IMR-90 (cell line): ENCODE results near the gene GNA15. TPM values are rescaled to one million over a fixed set of nuclear protein-coding genes. Genes with fewer than 3 reads are reported as not detected.

Experiments
- ATAC-seq: fragments of 200-7000 bp; cut with Tn5 transposase; 2 replicates; pipeline ENCODE4 v1.9.1; 2020; ENCODE audit warnings: low read depth, mild to moderate bottlenecking, moderate library complexity
- BruUV-seq: library from RNA; stranded (reverse); fragments of 400-500 nt; replicated peaks from 2 replicates; lab custom pipeline; 2021; lab: Mats Ljungman, UMichigan
- CTCF ChIA-PET: fragments of 300-600 bp; formaldehyde crosslinking; extraction: SDS; loops from one replicate; lab custom pipeline; 2021; ENCODE audit warnings: antibody characterized with exemption; lab: Yijun Ruan, JAX
- POLR2A ChIA-PET: fragments of 300-600 bp; sonication (Branson Sonifier 250); formaldehyde crosslinking; loops from one replicate; lab custom pipeline; 2022; ENCODE audit warnings: antibody characterized with exemption; ENCODE audit not compliant: unreplicated experiment; lab: Charles Lee
- DNase-seq: peaks from one replicate; pipeline ENCODE4 v3.0.0; 2013
- H2AFZ ChIP-seq: replicated peaks from 2 replicates; pipeline ENCODE3; 2013; ENCODE audit warnings: low read length, mild to moderate bottlenecking; ENCODE audit not compliant: poor library complexity
- H2AK5ac ChIP-seq: 2 replicates; pipeline ENCODE4 v1.6.1; 2013; ENCODE audit warnings: low read depth, low read length, inconsistent platforms
- H2AK9ac ChIP-seq: replicated peaks from 2 replicates; pipeline ENCODE3; 2013; ENCODE audit warnings: mild to moderate bottlenecking, low read depth, low read length, moderate library complexity; ENCODE audit not compliant: poor library complexity
- H2BK120ac ChIP-seq: 2 replicates; pipeline ENCODE4 v1.6.1; 2013; ENCODE audit warnings: low read depth, low read length, inconsistent platforms
- H2BK15ac ChIP-seq: 3 replicates; pipeline ENCODE4 v1.6.1; 2013; ENCODE audit warnings: low read depth, low read length, inconsistent platforms
- H2BK20ac ChIP-seq: 2 replicates; pipeline ENCODE4 v1.6.1; 2013; ENCODE audit warnings: low read depth, mild to moderate bottlenecking, inconsistent platforms, low read length, moderate library complexity
- H2BK5ac ChIP-seq: 2 replicates; pipeline ENCODE4 v1.6.1; 2013; ENCODE audit warnings: mild to moderate bottlenecking, low read depth, low read length, inconsistent platforms; ENCODE audit not compliant: poor library complexity, severe bottlenecking
- H3K14ac ChIP-seq: replicated peaks from 2 replicates; pipeline ENCODE4 v1.6.1; 2013; ENCODE audit warnings: low read depth, low read length, inconsistent platforms
- H3K18ac ChIP-seq: 2 replicates; pipeline ENCODE4 v1.6.1; 2013; ENCODE audit warnings: low read depth, low read length, control low read depth
- H3K23ac ChIP-seq: 2 replicates; pipeline ENCODE4 v1.6.1; 2013; ENCODE audit warnings: low read depth, low read length, inconsistent platforms
- H3K27ac ChIP-seq: 2 replicates; pipeline ENCODE4 v1.5.1; 2013; ENCODE audit warnings: mild to moderate bottlenecking, control low read depth, low read length; ENCODE audit not compliant: insufficient read depth
- H3K27me3 ChIP-seq: 2 replicates; pipeline ENCODE4 v1.6.1; 2013; ENCODE audit warnings: low read length; ENCODE audit not compliant: control insufficient read depth, insufficient read depth
- H3K36me3 ChIP-seq: 2 replicates; pipeline ENCODE4 v1.6.1; 2013; ENCODE audit warnings: low read length, mixed read lengths; ENCODE audit not compliant: control insufficient read depth, insufficient read depth
- H3K4ac ChIP-seq: 2 replicates; pipeline ENCODE4 v1.6.1; 2013; ENCODE audit warnings: low read depth, low read length, inconsistent platforms
- H3K4me1 ChIP-seq: 2 replicates; pipeline ENCODE4 v1.6.1; 2013; ENCODE audit warnings: low read length, mixed read lengths; ENCODE audit not compliant: control insufficient read depth, insufficient read depth
- H3K4me2 ChIP-seq: 2 replicates; pipeline ENCODE4 v1.6.1; 2013; ENCODE audit warnings: low read depth, mild to moderate bottlenecking, control low read depth, low read length, moderate library complexity
- H3K4me3 ChIP-seq: 2 replicates; pipeline ENCODE4 v1.5.1; 2013; ENCODE audit warnings: low read depth, mild to moderate bottlenecking, control low read depth, low read length, moderate library complexity; ENCODE audit not compliant: insufficient read depth
- H3K56ac ChIP-seq: 2 replicates; pipeline ENCODE4 v1.6.1; 2013; ENCODE audit warnings: low read length, inconsistent platforms; ENCODE audit not compliant: insufficient read depth; ENCODE audit errors: extremely low read depth
- H3K79me1 ChIP-seq, 2 experiments: 2 replicates each; pipeline ENCODE4 v1.6.1; 2013; ENCODE audit warnings: low read length in 2 of 2, inconsistent platforms in 1 of 2, low read depth in 1 of 2
- H3K9ac ChIP-seq: 2 replicates; pipeline ENCODE4 v1.6.1; 2013; ENCODE audit warnings: low read depth, low read length, control low read depth
- H3K9me1 ChIP-seq: 2 replicates; pipeline ENCODE4 v1.6.1; 2013; ENCODE audit warnings: low read length, inconsistent platforms; ENCODE audit not compliant: insufficient read depth
- H3K9me3 ChIP-seq: 2 replicates; pipeline ENCODE4 v1.6.1; 2013; ENCODE audit warnings: low read length; ENCODE audit not compliant: control insufficient read depth, insufficient read depth
- H4K20me1 ChIP-seq: 2 replicates; pipeline ENCODE4 v1.6.1; 2013; ENCODE audit warnings: low read length, inconsistent platforms; ENCODE audit not compliant: insufficient read depth
- H4K5ac ChIP-seq: 2 replicates; pipeline ENCODE4 v1.6.1; 2013; ENCODE audit warnings: mild to moderate bottlenecking, low read depth, low read length, control low read depth
- H4K8ac ChIP-seq, 2 experiments: 2 replicates each; pipeline ENCODE4 v1.6.1; 2013; ENCODE audit warnings: low read depth in 2 of 2, low read length in 2 of 2, control low read depth in 1 of 2, inconsistent platforms in 1 of 2
- H4K91ac ChIP-seq: 2 replicates; pipeline ENCODE4 v1.6.1; 2013; ENCODE audit warnings: low read depth, low read length, inconsistent platforms; ENCODE audit not compliant: insufficient read depth
- BHLHE40 ChIP-seq: fragments of 150-350 bp; IDR thresholded peaks from 2 replicates; pipeline ENCODE4 v1.6.1; 2016; ENCODE audit warnings: mild to moderate bottlenecking, low read depth, low read length
- CEBPB ChIP-seq: IDR thresholded peaks from 2 replicates; pipeline ENCODE4 v1.6.1; 2012; ENCODE audit warnings: low read depth, low read length, improper control_type of control experiment
- FOS ChIP-seq: fragments of 150-350 bp; IDR thresholded peaks from 2 replicates; pipeline ENCODE4 v1.6.1; 2016; ENCODE audit warnings: low read depth, low read length
- MAFK ChIP-seq: IDR thresholded peaks from 2 replicates; pipeline ENCODE4 v1.6.1; 2012; ENCODE audit warnings: low read depth, low read length, improper control_type of control experiment
- NFE2L2 ChIP-seq: fragments of 150-350 bp; IDR thresholded peaks from 2 replicates; pipeline ENCODE4 v1.6.1; 2016; ENCODE audit warnings: low read depth, mild to moderate bottlenecking, low read length
- POLR2A ChIP-seq: IDR thresholded peaks from 2 replicates; pipeline ENCODE4 v1.6.1; 2012; ENCODE audit warnings: mild to moderate bottlenecking, low read depth, low read length
- RAD21 ChIP-seq: IDR thresholded peaks from 2 replicates; pipeline ENCODE4 v1.6.1; 2012; ENCODE audit warnings: low read length, improper control_type of control experiment
- RFX5 ChIP-seq: IDR thresholded peaks from 2 replicates; pipeline ENCODE4 v1.8.0; 2012; ENCODE audit warnings: low read depth, mild to moderate bottlenecking, low read length, moderate library complexity
- WGBS, 2 experiments: methylation state at CpG; one replicate each; pipeline versions ENCODE4 v1.1.5 to v1.1.7; 2013; ENCODE audit warnings: missing lambda C conversion rate in 2 of 2; ENCODE audit not compliant: insufficient read length in 1 of 2; ENCODE audit errors: extremely low coverage in 2 of 2; 5-methylcytosine and 5-hydroxymethylcytosine counted together
- dilution Hi-C: fragments of 300-500 bp; cut with HindIII; formaldehyde crosslinking; loops from one replicate; pipeline ENCODE4 v1.14.3; 2018; ENCODE audit warnings: low sequenced_read_pairs; ENCODE audit not compliant: unreplicated experiment
- in situ Hi-C: fragments of 300-500 bp; cut with MboI; formaldehyde crosslinking; loops from 3 replicates; pipeline ENCODE4 v1.14.3; 2019; ENCODE audit warnings: low sequenced_read_pairs, inconsistent platforms, mixed read lengths
- intact Hi-C: fragments of 100-400 bp; cut with micrococcal nuclease; formaldehyde crosslinking; loops from 2 replicates; pipeline ENCODE4 v1.10.0; 2022
- polyA plus RNA-seq, 3 experiments: library from polyadenylated mRNA; depleted of rRNA; stranded (reverse); fragments of >200 nt; gene quantifications; 2 replicates each; pipeline ENCODE4 v1.2.3, GENCODE V29; 2012; ENCODE audit warnings: low replicate concordance in 1 of 3
- total RNA-seq: library from RNA; depleted of rRNA; stranded (reverse); fragments of >200 nt; gene quantifications from 2 replicates; pipeline ENCODE4 v1.2.3, GENCODE V29; 2012
- TF ChIP-seq, protein P1 (sequence below): fragments of 150-350 bp; IDR thresholded peaks from 2 replicates; pipeline ENCODE4 v1.6.1; 2016; ENCODE audit warnings: low read depth, mild to moderate bottlenecking, low read length, moderate library complexity, borderline replicate concordance

Gene GNA15
- total and polyA plus RNA-seq, 2 of the 4 experiments (the other 2 are of a cell fraction): 0.18 TPM; not detected in 1

- CTCF ChIA-PET: no interaction called here
These were observed 28.2 kb upstream of the GNA15 start for GRCh38 chr19:3107658-3108057.

More at GRCh38 chr19:3107658-3108057, 28.2 kb upstream of the GNA15 start:
- no peak overlapping the region for H2AFZ ChIP-seq
- no peak overlapping the region for H3K23ac ChIP-seq
- H3K9me3 ChIP-seq: no peaks in the 10 kb centered on the region
- no peak overlapping the region for H3K9ac ChIP-seq
- no peak overlapping the region for H2BK15ac ChIP-seq
- no peak overlapping the region for H3K14ac ChIP-seq
- no peak overlapping the region for H4K91ac ChIP-seq
- H3K36me3 ChIP-seq: peaks cover 3% of the 10 kb centered on the region
- intact Hi-C loops: no loop called here
- no peak overlapping the region for H2BK20ac ChIP-seq
- in situ Hi-C loops: no loop called here
- H3K27ac ChIP-seq: no peak overlapping the region
- dilution Hi-C loops: no loop called here
- no peak overlapping the region for H3K4me3 ChIP-seq
- H3K27me3 ChIP-seq: no peaks in the 10 kb centered on the region
- 100% methylated on average over 1 of the region's 7 CpGs; no CpG with 5 or more reads in 1 of the 2 experiments for WGBS, 2 experiments
- no peak overlapping the region for H4K8ac ChIP-seq
- peaks cover 6 to 86% of the 10 kb centered on the region in 2 experiments for H3K79me1 ChIP-seq
- DNase-seq (no peak), ATAC-seq (no peak)
- H3K4me2 ChIP-seq: no peak overlapping the region
- no peak overlapping the region for H3K4ac ChIP-seq
- H3K18ac ChIP-seq: no peak overlapping the region
- TF ChIP-seq NFE2L2 (no peak), RAD21 (no peak), BHLHE40 (no peak), POLR2A (no peak), FOS (no peak), RFX5 (no peak), MAFK (no peak), CEBPB (no peak)
- TF ChIP-seq, protein P1, sequence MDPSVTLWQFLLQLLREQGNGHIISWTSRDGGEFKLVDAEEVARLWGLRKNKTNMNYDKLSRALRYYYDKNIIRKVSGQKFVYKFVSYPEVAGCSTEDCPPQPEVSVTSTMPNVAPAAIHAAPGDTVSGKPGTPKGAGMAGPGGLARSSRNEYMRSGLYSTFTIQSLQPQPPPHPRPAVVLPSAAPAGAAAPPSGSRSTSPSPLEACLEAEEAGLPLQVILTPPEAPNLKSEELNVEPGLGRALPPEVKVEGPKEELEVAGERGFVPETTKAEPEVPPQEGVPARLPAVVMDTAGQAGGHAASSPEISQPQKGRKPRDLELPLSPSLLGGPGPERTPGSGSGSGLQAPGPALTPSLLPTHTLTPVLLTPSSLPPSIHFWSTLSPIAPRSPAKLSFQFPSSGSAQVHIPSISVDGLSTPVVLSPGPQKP: no peak
- H4K5ac ChIP-seq: no peak overlapping the region
- no peak overlapping the region for H3K56ac ChIP-seq
- H2AK9ac ChIP-seq: no peak overlapping the region
- BruUV-seq: no TSS peak
- H3K4me1 ChIP-seq: no peaks in the 10 kb centered on the region
- peaks cover 84% of the 10 kb centered on the region for H4K20me1 ChIP-seq
- POLR2A ChIA-PET: no interaction called here
- no peak overlapping the region for H2BK120ac ChIP-seq
- H2AK5ac ChIP-seq: no peak overlapping the region
- peaks cover 6% of the 10 kb centered on the region for H3K9me1 ChIP-seq
- H2BK5ac ChIP-seq: no peak overlapping the region
